ENCODE results near the gene PRPSAP1. TPM values are rescaled to one million over a fixed set of nuclear protein-coding genes. Genes with fewer than 3 reads are reported as not detected.
"Not testable (repeated sequence)": the region's sequence is repeated elsewhere in the genome, so short reads cannot be mapped to it uniquely, and the experiment has no call there.

The PRPSAP1 gene
- total RNA-seq, 1 experiment from 2014 or later, result 47.8 TPM

- Histone ChIP-seq H3F3A (ENCODE audit: low read length, unreplicated experiment) (no peaks in the 10 kb centered on the region), H3K9ac (ENCODE audit: low read length) (no peak overlapping the region), H3K27me3 (ENCODE audit: low read length) (no peaks in the 10 kb centered on the region), H2AFZ (ENCODE audit: low read length) (no peak overlapping the region), H3K9me2 (replicated peaks; ENCODE audit: low read length) (no peaks in the 10 kb centered on the region), H3K4me1 (ENCODE audit: insufficient read depth, low read length) (no peaks in the 10 kb centered on the region), H3K4me2 (ENCODE audit: low read length) (no peak overlapping the region), H3K9me3 (ENCODE audit: low read length) (no peaks in the 10 kb centered on the region), H3K4me3 (ENCODE audit: low read length) (no peak overlapping the region), H4K20me1 (ENCODE audit: low read length) (no peaks in the 10 kb centered on the region), H3K79me2 (ENCODE audit: low read length) (no peaks in the 10 kb centered on the region), H3K36me3 (ENCODE audit: low read depth, low read length) (no peaks in the 10 kb centered on the region), H3K27ac (ENCODE audit: low read length) (no peak overlapping the region)
- no TSS peak for BruUV-seq (replicated peaks)
- DNase-seq, result no peak
- CTCF ChIA-PET, result interaction anchor here (0.7 kb wide), 1 partner anchor 34 kb away, joined by 3 read pairs; no protein-coding TSS in a partner anchor
- no peak for ATAC-seq
- TF ChIP-seq EZH2phosphoT487 (IDR thresholded peaks at IDR 0.05; ENCODE audit: borderline replicate concordance, low read length) (no peak), CTCF (conservative IDR thresholded peaks at IDR 0.05; ENCODE audit: low read depth, low read length) (no peak), EZH2 (IDR thresholded peaks at IDR 0.05; ENCODE audit: low read length, unreplicated experiment) (no peak)
- POLR2A ChIA-PET (ENCODE audit: unreplicated experiment), result interaction anchor here (0.6 kb wide), 1 partner anchor 96 kb away, joined by 3 read pairs; no protein-coding TSS in a partner anchor
- intact Hi-C loops (cut with micrococcal nuclease), result no loop called here
Observed at GRCh38 chr17:76363107-76363842, 9.6 kb upstream of the PRPSAP1 start.

- no peak for TF ChIP-seq CTCF (conservative IDR thresholded peaks at IDR 0.05; ENCODE audit: low read depth, low read length)
- no peak for TF ChIP-seq EZH2 (IDR thresholded peaks at IDR 0.05; ENCODE audit: low read length, unreplicated experiment)
- no peak for TF ChIP-seq EZH2phosphoT487 (IDR thresholded peaks at IDR 0.05; ENCODE audit: borderline replicate concordance, low read length)
- Histone ChIP-seq H2AFZ (ENCODE audit: low read length) (peak overlapping the region; percentile 12; the same call in 1 of the 2 replicates), H4K20me1 (ENCODE audit: low read length) (no peaks in the 10 kb centered on the region), H3K9me3 (ENCODE audit: low read length) (no peaks in the 10 kb centered on the region), H3K4me3 (ENCODE audit: low read length) (no peak overlapping the region), H3F3A (ENCODE audit: low read length, unreplicated experiment) (no peaks in the 10 kb centered on the region), H3K36me3 (ENCODE audit: low read depth, low read length) (no peaks in the 10 kb centered on the region), H3K4me1 (ENCODE audit: insufficient read depth, low read length) (peaks cover 6% of the 10 kb centered on the region; the same call in 1 of the 2 replicates), H3K4me2 (ENCODE audit: low read length) (no peak overlapping the region), H3K79me2 (ENCODE audit: low read length) (no peaks in the 10 kb centered on the region), H3K27ac (ENCODE audit: low read length) (no peak overlapping the region), H3K27me3 (ENCODE audit: low read length) (no peaks in the 10 kb centered on the region), H3K9me2 (replicated peaks; ENCODE audit: low read length) (no peaks in the 10 kb centered on the region), H3K9ac (ENCODE audit: low read length) (no peak overlapping the region)
- ChIA-PET CTCF (no interaction called here), POLR2A (ENCODE audit: unreplicated experiment) (no interaction called here)
- no TSS peak for BruUV-seq (replicated peaks)
- ATAC-seq (no peak), DNase-seq (no peak)
- intact Hi-C loops (cut with micrococcal nuclease), result no loop called here
Observed at GRCh38 chr17:76360461-76360860, 6.7 kb upstream of the PRPSAP1 start.

- H3K9me3 ChIP-seq (ENCODE audit: low read length); H3K9ac ChIP-seq (ENCODE audit: low read length); intact Hi-C loops (cut with micrococcal nuclease); ATAC-seq; DNase-seq; H2AFZ ChIP-seq (ENCODE audit: low read length); POLR2A ChIA-PET (ENCODE audit: unreplicated experiment); H3K4me1 ChIP-seq (ENCODE audit: insufficient read depth, low read length); H3K4me3 ChIP-seq (ENCODE audit: low read length); H3K79me2 ChIP-seq (ENCODE audit: low read length); H3K36me3 ChIP-seq (ENCODE audit: low read depth, low read length); BruUV-seq (replicated peaks); H3K9me2 ChIP-seq (replicated peaks; ENCODE audit: low read length); H3K27me3 ChIP-seq (ENCODE audit: low read length); H3K4me2 ChIP-seq (ENCODE audit: low read length); H3K27ac ChIP-seq (ENCODE audit: low read length); H4K20me1 ChIP-seq (ENCODE audit: low read length); CTCF ChIA-PET; H3F3A ChIP-seq (ENCODE audit: low read length, unreplicated experiment): not testable (repeated sequence)
Observed at GRCh38 chr17:76359776-76360175, 6.1 kb upstream of the PRPSAP1 start.

Data from PC-3 (cell line).